ENCODE measurements around the gene GMPPB.
"Not testable (repeated sequence)": the region's sequence is repeated elsewhere in the genome, so short reads cannot be mapped to it uniquely, and the experiment has no call there.

GMPPB gene

DNA sequence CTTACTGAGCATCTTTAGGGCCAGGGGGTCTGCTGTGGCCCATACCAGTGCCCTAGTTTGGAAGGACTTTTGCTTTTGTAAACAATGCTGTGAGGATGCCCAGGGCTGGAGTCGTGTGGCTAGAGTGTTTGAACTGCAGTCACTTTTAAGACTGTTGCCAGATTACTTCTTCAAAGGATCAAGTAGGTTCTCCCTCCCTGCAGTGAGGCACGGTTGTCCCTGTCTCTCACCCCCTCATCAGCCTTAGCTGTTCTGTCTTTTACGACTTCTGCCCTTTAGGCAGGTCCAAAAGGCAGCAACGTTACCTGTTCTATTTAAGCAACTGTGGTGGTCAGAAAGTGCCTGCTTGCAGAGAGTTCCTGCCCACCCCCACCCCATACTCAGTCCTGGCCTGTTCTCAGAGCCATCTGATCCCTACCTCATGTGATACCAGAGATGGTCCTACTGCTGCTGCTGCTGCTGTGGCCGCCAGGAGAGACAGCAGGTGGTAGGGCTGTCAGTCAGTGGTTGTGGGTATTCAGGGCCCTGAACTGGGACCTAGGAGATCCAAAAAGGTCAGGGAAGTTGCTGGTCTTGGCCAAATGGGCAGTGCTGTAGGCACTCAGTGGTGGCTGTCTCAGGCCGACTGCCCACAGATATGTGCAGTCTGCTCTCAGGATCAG, 29.2 kb downstream of the GMPPB start:
- not testable (repeated sequence) for DNase-seq

- not testable (repeated sequence) for DNase-seq
These were observed 32.3 kb downstream of the GMPPB start for GRCh38 chr3:49691481-49691880.

GRCh38 chr3:49690856-49691255, 32.9 kb downstream of the GMPPB start:
- DNase-seq: not testable (repeated sequence)

GRCh38 chr3:49689908-49690624, 33.7 kb downstream of the GMPPB start:
- not testable (repeated sequence) for DNase-seq

DNA sequence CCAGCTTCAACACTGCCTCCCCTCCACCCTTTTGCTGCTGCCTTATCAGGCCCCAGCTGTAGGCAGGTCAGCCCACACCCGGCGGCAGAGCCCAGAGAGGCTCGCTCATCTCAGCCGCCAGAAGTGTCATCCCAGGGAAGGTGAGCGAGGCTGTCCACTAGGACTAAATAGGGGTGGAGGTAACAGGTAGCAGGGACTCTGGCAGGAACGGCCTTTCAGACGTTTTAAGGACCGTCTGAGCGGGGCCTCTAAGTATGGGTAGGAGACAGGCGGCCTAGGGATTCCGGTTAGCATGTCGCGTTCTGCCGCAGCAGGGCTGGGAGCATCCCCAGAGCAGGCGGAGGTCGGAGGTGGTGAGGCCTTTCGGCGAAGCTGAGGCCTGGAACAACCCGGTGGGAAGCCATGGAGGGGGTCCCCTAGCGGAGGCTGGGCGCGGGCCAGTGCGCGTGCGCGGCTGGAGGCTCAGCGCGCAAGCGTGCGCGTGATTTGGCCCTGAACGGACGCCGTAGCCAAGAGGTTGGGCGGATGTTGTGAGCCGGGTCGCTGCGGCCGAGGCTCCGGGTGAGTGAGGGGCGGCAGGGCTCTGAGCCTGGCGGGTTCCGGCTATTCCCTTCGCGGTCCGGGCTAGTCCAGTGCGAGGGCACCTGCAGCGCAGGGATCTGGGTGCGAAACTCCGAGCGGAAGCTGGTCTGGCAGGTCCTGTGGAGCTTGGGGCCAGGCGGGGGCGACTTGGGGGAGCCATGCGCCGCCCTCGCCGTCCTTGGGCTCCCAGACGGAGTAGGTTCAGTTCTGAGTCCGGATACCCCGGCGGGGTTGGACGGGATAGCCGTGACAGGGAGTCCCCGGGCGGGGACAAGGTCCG, 34.5 kb downstream of the GMPPB start, which contains the start of the genes MST1 and RNF123:
Gene MST1, minus strand, starts transcription at position 429 of the 862 bp plus-strand sequence. CDS start 783 bp downstream, outside the sequence.
Gene RNF123, plus strand, starts transcription at position 512 of the 862 bp plus-strand sequence. CDS start 1,609 bp downstream, outside the sequence.
- no peak for DNase-seq

DNA sequence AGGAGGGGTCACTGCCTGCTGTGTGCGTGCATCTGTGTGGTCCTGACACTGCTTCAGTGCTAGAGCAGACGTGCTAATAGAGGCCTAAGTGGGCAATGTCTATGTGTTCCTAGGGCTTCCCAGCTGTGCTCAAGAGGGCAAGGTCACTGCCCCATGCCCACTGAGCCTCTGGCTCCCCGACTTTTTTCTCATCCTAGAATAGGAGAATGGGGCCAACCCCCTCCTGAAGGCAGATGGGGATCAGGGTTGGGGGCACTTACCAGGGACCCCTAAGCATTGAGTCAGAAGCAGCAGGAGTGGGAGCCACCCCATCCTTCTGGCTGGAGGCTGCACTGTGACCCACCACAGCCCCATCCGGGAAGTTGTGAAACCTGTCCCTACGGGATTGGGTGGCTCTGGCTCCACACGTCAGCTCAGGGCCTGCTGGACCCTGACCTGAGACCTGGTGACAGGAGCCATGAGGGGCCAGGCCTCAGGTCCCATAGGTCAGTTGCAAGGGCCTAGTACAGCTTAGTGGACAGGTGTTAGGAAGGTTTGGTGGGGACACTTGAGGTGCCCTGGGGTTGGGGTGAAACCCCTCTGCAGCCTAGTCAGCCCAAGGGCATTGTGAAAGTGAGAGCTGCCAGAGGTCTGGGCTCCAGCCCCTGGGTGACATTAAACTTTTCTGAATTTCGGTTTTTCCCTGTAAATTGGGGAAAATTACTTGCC, 35.3 kb downstream of the GMPPB start:
- not testable (repeated sequence) for DNase-seq

DNA sequence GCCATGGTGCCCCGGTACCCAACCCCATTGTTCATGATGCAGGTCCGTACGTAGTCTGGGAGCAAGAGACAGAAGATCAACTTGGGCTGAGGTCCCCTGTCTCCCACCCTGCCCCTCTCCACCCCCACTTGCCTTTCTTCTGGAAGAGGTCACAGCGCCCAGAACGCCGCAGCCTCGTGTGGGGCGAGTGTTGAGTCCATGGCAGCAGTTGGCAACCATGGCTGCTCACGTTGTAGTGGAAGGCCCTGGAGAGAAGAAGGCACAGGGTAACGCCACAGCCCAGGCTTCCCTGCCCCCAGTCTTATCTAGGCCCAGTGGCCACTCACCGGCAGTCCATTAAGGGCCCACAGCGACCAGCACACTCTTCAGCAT, 36.3 kb downstream of the GMPPB start:
- not testable (repeated sequence) for DNase-seq

DNA sequence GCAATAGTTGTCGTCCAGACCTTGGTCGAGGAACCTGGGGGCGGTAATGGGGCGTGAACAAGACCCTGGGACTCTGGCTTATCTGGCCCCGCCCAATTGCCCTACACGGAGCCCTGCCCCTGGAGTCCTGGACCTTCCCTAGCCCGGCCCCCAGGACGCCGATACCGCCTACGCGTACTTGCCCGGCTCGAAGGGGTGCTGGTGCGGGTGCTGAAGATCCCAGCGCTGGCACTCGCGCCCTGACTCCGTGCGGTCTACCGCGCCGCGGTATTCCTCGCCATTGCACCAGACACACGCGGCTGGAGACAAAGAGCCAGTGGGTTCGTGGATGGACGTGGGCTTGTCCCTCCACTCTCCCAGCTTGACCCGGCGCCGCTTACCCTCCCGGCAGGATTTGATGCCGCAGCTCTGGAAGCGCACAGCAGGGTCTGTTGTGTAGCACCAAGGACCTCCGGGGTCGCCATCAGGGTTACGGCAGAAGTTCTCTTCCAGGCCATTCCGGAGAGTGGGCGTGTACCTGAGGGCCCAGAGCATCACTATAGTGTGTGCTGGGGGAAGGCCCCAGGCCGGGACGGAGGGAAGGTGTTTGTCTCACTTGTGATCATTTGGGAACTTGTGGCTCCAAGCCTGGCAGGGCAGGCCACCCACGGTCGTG, 36.9 kb downstream of the GMPPB start:
- DNase-seq: not testable (repeated sequence)

- not testable (repeated sequence) for DNase-seq
These were observed 37.4 kb downstream of the GMPPB start for GRCh38 chr3:49686346-49686745.

GRCh38 chr3:49685846-49686245, 37.9 kb downstream of the GMPPB start:
- not testable (repeated sequence) for DNase-seq

DNA sequence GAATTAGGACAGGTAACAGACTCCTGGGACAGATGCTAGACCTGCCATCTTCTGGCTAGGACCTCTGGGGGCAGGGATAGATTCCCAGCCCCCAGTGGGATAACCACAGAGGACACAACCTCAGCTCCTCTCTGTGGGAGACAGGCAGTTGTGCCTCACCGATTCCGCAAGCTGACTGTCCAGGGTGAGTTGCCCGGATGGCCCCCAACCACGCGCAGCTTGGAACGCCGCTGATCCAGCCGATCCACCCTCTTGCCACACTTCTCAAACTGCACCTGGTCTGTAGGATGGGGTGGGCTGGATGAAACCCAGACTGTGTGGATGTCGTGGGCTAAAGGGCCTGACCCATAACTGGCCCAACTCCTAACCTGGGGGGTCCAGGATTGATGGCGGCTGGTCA, 38.6 kb downstream of the GMPPB start:
- DNase-seq: not testable (repeated sequence)

- not testable (repeated sequence) for DNase-seq
These were observed 39.3 kb downstream of the GMPPB start for GRCh38 chr3:49684453-49684852.

DNA sequence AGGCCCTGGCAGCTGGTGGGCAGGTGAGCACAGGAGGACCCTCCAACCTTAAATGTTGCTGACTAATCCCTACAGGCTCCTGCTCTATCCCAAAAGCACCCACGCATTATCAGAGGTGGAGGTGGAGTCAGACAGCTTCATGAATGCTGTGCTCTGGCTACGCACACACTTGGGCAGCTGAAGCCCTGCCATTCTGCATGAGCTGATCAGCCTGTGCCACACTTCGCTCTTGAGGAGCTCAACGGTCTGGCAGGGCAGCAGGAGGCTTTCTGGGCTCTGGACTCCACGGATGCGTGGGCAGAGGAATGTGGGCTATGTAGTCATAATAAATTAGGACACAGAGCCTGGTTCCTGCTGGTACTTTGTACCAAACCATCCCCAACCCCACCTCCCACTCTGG, 40.6 kb downstream of the GMPPB start:
- no peak for DNase-seq

DNA sequence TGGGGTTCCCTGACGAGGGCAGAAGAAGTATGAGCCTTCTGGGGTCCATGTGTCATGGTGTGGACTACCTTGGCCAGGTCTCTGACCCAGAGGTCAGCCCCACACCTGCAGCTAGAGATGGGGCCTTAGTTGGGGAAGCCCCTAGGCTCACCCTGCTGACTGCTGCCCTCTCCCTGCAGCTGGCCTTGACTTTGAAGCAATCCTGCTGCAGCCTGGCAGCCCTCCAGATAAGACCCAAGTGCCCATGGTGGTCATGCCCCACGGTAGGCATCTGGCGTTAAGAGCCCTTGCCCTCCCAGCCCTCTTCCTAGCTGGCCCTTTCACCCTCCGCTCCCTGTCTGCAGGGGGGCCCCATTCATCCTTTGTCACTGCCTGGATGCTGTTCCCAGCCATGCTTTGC, 42.2 kb downstream of the GMPPB start:
- DNase-seq: no peak

- DNase-seq: no peak
These were observed 42.6 kb downstream of the GMPPB start for GRCh38 chr3:49681232-49681522.

DNA sequence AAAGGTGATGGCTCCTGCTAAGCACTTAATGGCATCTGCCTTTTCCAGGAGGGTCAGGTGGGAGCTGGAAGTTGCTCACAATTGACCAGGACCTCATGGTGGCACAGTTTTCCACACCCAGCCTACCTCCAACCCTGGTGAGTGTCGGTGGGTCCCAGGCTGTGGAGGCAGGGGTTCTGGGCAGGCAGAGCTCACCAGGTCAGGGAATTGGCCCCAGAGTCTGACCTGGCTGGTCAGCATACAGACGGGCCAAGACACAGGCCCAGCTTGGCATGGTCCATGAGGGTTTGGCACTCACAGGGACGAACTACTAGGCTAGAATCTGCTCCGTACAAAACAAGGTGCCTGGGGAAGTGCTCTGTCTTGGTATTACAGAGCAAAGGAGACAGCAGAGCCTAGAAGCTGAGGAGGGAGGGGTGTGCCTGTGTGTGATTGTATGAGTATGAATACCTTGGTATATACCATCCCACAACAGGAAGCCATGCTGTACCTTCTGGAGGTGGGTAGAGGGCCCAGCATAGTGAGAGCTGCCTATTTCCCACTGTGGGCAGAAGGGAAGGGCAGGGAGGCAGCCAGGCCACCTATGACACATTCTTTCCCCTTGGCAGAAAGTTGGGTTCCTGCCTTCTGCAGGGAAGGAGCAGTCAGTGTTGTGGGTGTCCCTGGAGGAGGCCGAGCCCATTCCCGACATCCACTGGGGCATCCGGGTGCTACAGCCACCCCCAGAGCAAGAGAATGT, 43.1 kb downstream of the GMPPB start:
- DNase-seq: no peak

DNA sequence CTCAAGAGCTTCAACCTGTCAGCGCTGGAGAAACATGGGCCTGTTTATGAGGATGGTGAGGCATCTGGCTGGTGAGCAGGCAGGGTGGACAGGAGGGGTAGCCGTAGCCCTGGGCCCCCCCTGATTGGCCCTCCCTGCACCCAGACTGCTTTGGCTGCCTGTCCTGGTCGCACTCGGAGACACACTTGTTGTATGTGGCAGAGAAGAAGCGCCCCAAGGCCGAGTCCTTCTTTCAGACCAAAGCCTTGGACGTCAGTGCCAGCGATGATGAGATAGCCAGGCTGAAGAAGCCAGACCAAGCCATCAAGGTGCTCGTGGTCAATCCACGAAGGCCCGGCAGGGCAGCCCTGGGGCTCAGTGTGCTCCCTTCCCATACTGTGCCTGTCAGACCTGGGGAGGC, 47.8 kb downstream of the GMPPB start:
- no peak for DNase-seq

DNA sequence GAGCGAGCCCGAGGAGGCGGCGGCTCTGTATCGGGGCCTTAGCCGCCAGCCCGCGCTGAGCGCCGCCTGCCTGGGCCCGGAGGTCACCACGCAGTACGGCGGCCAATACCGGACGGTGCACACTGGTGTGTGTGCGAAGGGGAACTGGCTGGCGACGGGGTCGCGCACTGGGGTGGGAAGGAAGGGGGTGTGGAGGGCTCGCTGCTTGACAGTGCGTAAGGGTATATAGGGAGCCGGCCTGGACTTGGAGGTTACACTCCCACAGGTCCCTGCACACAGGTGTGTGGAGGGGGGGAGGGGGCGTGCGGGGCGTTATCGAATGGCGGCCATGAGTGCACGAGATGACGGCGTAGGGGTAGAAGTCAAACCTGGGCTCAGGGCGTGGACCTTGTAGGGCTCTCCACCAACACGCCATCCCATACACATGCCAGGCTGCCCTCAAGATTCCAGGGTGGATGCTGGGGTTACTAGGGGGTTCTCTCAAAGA, 49.2 kb downstream of the GMPPB start:
- DNase-seq: no peak

- DNase-seq: no peak
These were observed 49.8 kb downstream of the GMPPB start, which contains the start of gene APEH for GRCh38 chr3:49673715-49674496. TSS of gene APEH (plus strand) at chr3:49674351. CDS start at chr3:49674402, 51 bp downstream.

All from anterior cingulate cortex (tissue), 58 donors.